ENCODE results near the gene ADGRA1. TPM values are rescaled to one million over a fixed set of nuclear protein-coding genes. Genes with fewer than 3 reads are reported as not detected.
"Not testable (repeated sequence)": the region's sequence is repeated elsewhere in the genome, so short reads cannot be mapped to it uniquely, and the experiment has no call there.

Gene ADGRA1
- total RNA-seq, 4 donors from 2014 or later, result under 0.01 TPM; not detected in 3

GRCh38 chr10:133133471-133134231 is 45.9 kb downstream of the ADGRA1 start:
- H3K27ac ChIP-seq, result no peak overlapping the region
- H3K4me1 ChIP-seq, result no peaks in the 10 kb centered on the region
- H3K4me3 ChIP-seq, result no peak overlapping the region
- no peaks in the 10 kb centered on the region for H3K27me3 ChIP-seq
- peaks cover 0 to 3% (median 0%) of the 10 kb centered on the region in 4 donors for H3K9me3 ChIP-seq
- 73 to 89% methylated on average over 8 to 20 of the region's 20 CpGs for WGBS, 2 donors
- H3K36me3 ChIP-seq, result no peaks in the 10 kb centered on the region
- TF ChIP-seq EP300 (IDR thresholded peaks at IDR 0.05), result no peak
- TF ChIP-seq POLR2A (IDR thresholded peaks at IDR 0.05), result no peak
- DNase-seq (ENCODE audit: low spot score in 2 of 2), result no peak

- 58 to 71% methylated on average over 20 of the region's 20 CpGs for WGBS, 2 donors
- no peak overlapping the region for H3K4me3 ChIP-seq
- H3K9me3 ChIP-seq, result no peaks in the 10 kb centered on the region
- no peak overlapping the region for H3K27ac ChIP-seq
- no peak for DNase-seq (ENCODE audit: low spot score in 2 of 2)
- no peak for TF ChIP-seq EP300 (IDR thresholded peaks at IDR 0.05)
- TF ChIP-seq POLR2A (IDR thresholded peaks at IDR 0.05), result no peak
- TF ChIP-seq, protein P1, sequence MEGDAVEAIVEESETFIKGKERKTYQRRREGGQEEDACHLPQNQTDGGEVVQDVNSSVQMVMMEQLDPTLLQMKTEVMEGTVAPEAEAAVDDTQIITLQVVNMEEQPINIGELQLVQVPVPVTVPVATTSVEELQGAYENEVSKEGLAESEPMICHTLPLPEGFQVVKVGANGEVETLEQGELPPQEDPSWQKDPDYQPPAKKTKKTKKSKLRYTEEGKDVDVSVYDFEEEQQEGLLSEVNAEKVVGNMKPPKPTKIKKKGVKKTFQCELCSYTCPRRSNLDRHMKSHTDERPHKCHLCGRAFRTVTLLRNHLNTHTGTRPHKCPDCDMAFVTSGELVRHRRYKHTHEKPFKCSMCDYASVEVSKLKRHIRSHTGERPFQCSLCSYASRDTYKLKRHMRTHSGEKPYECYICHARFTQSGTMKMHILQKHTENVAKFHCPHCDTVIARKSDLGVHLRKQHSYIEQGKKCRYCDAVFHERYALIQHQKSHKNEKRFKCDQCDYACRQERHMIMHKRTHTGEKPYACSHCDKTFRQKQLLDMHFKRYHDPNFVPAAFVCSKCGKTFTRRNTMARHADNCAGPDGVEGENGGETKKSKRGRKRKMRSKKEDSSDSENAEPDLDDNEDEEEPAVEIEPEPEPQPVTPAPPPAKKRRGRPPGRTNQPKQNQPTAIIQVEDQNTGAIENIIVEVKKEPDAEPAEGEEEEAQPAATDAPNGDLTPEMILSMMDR (IDR thresholded peaks at IDR 0.05), result no peak
- H3K36me3 ChIP-seq, result no peaks in the 10 kb centered on the region
- H3K4me1 ChIP-seq, result no peaks in the 10 kb centered on the region
- H3K27me3 ChIP-seq, result peaks cover 0 to 2% of the 10 kb centered on the region in 2 donors
Observed at GRCh38 chr10:133134411-133135115, 46.8 kb downstream of the ADGRA1 start.

DNA sequence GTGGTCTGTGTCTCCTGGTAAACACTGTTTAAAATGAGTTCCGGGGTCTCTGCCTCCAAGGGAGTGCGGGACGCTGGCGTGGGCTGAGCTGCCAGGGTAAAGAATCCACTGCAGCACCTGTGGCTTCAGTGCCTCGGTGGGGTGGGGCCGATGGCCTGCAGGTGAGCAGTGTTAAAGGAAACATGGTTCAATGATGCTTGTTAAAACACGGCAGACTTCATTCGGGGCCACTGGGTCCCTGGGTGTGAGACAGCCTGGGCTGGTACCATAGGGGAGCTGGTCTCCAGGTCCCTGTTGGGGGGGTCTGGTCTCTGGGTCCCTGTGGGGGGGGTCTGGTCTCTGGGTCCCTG is 47.4 kb downstream of the ADGRA1 start:
- H3K27me3 ChIP-seq, result peaks cover 0 to 6% of the 10 kb centered on the region in 2 donors
- 61 to 89% methylated on average over 6 to 8 of the region's 8 CpGs for WGBS, 2 donors
- no peaks in the 10 kb centered on the region for H3K9me3 ChIP-seq
- no peak overlapping the region for H3K27ac ChIP-seq
- H3K4me3 ChIP-seq, result no peak overlapping the region
- DNase-seq (ENCODE audit: low spot score in 2 of 2), result no peak
- no peak for TF ChIP-seq POLR2A (IDR thresholded peaks at IDR 0.05)
- TF ChIP-seq, protein P1 (IDR thresholded peaks at IDR 0.05), result no peak
- TF ChIP-seq EP300 (IDR thresholded peaks at IDR 0.05), result no peak
- no peaks in the 10 kb centered on the region for H3K4me1 ChIP-seq
- H3K36me3 ChIP-seq, result no peaks in the 10 kb centered on the region

GRCh38 chr10:133137486-133138145 is 49.9 kb downstream of the ADGRA1 start:
- not testable (repeated sequence) for DNase-seq (ENCODE audit: low spot score in 2 of 2)

DNA sequence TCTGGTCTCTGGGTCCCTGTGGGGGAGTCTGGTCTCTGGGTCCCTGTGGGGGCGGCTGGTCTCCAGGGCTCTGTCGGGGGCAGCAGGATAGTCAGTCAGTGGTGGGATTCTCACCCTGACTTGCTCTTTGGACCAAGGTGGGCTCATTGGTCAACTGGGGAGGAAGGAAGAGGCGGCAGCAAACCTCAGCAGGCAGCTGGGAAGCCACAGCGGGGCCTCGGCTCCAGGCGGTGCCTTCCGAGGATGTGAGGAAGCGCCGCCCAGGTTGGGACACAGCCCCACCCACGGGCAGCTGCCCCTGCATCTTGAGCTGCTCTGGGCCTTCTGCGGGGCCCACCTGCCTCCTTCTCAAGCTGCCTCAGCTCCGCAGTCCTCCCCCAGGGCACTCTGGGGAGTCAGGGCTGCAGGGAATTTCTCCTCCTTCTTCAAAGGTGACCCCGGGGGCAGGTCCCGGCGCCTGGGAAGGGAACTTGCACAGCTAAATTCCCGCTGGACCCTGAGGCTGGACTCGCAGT is 51.9 kb downstream of the ADGRA1 start:
- Histone ChIP-seq H3K4me1 (no peaks in the 10 kb centered on the region), H3K27me3 (peaks cover 0 to 44% of the 10 kb centered on the region in 2 donors), H3K27ac (no peak overlapping the region), H3K36me3 (no peaks in the 10 kb centered on the region), H3K4me3 (no peak overlapping the region), H3K9me3 (no peaks in the 10 kb centered on the region)
- no peak for DNase-seq (ENCODE audit: low spot score in 2 of 2)
- 23 to 43% methylated on average over 8 to 9 of the region's 17 CpGs for WGBS, 2 donors
- TF ChIP-seq, protein P1 (IDR thresholded peaks at IDR 0.05), result no peak
- TF ChIP-seq POLR2A (IDR thresholded peaks at IDR 0.05), result no peak
- TF ChIP-seq EP300 (IDR thresholded peaks at IDR 0.05), result no peak

More at GRCh38 chr10:133137486-133138145, 49.9 kb downstream of the ADGRA1 start:
- H3K4me1 ChIP-seq, H3K36me3 ChIP-seq, H3K27ac ChIP-seq, H3K4me3 ChIP-seq, H3K9me3 ChIP-seq: not testable (repeated sequence)
- H3K27me3 ChIP-seq, result peaks cover 0 to 30% of the 10 kb centered on the region in 2 donors
- WGBS, 2 donors, result 79% methylated on average over 3 of the region's 12 CpGs; no CpG with 5 or more reads in 1 of the 2 donors
